Esophagus muscularis mucosa (tissue), 4 donors: ENCODE measurements around the gene PCP2. TPM values are rescaled to one million over a fixed set of nuclear protein-coding genes. Genes with fewer than 3 reads are reported as not detected.

Source experiments
- DNase-seq: peaks from one replicate; pipeline ENCODE4 v3.0.0-alpha.2; 2017; ENCODE audit errors: extremely low spot score
- H3K27ac ChIP-seq, 4 donors: fragments of 200-600 bp; sonication (generic); replicated peaks in 1 of 4; 1 replicate in 3 of 4; 2 replicates in 1 of 4; pipeline ENCODE4 v1.5.1; 2016 to 2019; ENCODE audit warnings: mild to moderate bottlenecking in 1 of 4
- H3K27me3 ChIP-seq, 4 donors: fragments of 200-600 bp; sonication (generic); one replicate each; pipeline versions ENCODE4 v1.5.1 to v1.6.0; 2016 to 2019
- H3K36me3 ChIP-seq, 4 donors: fragments of 200-600 bp; sonication (generic); one replicate each; pipeline ENCODE4 v1.5.1; 2016 to 2019
- H3K4me1 ChIP-seq, 4 donors: fragments of 200-600 bp; sonication (generic); one replicate each; pipeline ENCODE4 v1.5.1; 2016 to 2019
- H3K4me3 ChIP-seq, 4 donors: fragments of 200-600 bp; sonication (generic); 1 replicate in 2 of 4; 2 replicates in 2 of 4; pipeline ENCODE4 v1.5.1; 2016 to 2019; ENCODE audit warnings: mild to moderate bottlenecking in 4 of 4, moderate library complexity in 1 of 4
- H3K9me3 ChIP-seq, 4 donors: fragments of 200-600 bp; sonication (generic); 1 replicate in 3 of 4; 2 replicates in 1 of 4; pipeline ENCODE4 v1.5.1; 2016 to 2019
- CTCF ChIP-seq, 3 experiments: fragments of 200-600 bp in 2 of 3; fragments of 450-650 bp in 1 of 3; sonication (generic) in 2 of 3; IDR thresholded peaks; one replicate each; pipeline ENCODE4 v1.5.1; 2017 to 2019; ENCODE audit warnings: antibody characterized with exemption in 3 of 3, mild to moderate bottlenecking in 2 of 3, moderate library complexity in 1 of 3
- EP300 ChIP-seq: sonication (generic); formaldehyde crosslinking; IDR thresholded peaks from one replicate; pipeline ENCODE4 v1.6.1; 2017; ENCODE audit warnings: antibody characterized with exemption
- POLR2A ChIP-seq: fragments of 450-650 bp; IDR thresholded peaks from one replicate; pipeline ENCODE4 v1.6.1; 2017; ENCODE audit warnings: antibody characterized with exemption, moderate library complexity, mild to moderate bottlenecking, low read depth
- POLR2AphosphoS5 ChIP-seq, 2 donors: sonication (generic); formaldehyde crosslinking; IDR thresholded peaks; one replicate each; pipeline ENCODE4 v1.6.1; 2017; ENCODE audit warnings: antibody characterized with exemption in 2 of 2
- WGBS: methylation state at CpG from one replicate; pipeline ENCODE4 v1.1.5; 2018; 5-methylcytosine and 5-hydroxymethylcytosine counted together
- intact Hi-C: fragments of 100-400 bp; cut with DNase I; formaldehyde crosslinking; loops from one replicate; pipeline ENCODE4 v1.15.1; 2023
- total RNA-seq, 4 donors: library from RNA; depleted of rRNA; stranded (reverse); fragments of >200 nt; gene quantifications; one replicate each; pipeline versions ENCODE4 v1.1.0 to v1.2.1, GENCODE V29; 2016

The PCP2 gene
- total RNA-seq, 4 donors from 2014 or later = not detected

- intact Hi-C loops = no loop called here
- 68% methylated on average over 8 of the region's 8 CpGs for WGBS
- Histone ChIP-seq H3K9me3 (no peaks in the 10 kb centered on the region), H3K36me3 (no peaks in the 10 kb centered on the region), H3K4me1 (peaks cover 0 to 8% (median 6%) of the 10 kb centered on the region in 4 donors), H3K27me3 (peaks cover 0 to 31% (median 0%) of the 10 kb centered on the region in 4 donors), H3K4me3 (no peak overlapping the region), H3K27ac (no peak overlapping the region)
- TF ChIP-seq POLR2A (no peak), POLR2AphosphoS5 (IDR thresholded peaks at IDR 0.05) (no peak), EP300 (no peak), CTCF (IDR thresholded peaks at IDR 0.05) (no peak)
- DNase-seq = no peak
Observed at GRCh38 chr19:7655581-7655980, 22.1 kb upstream of the PCP2 start.

GRCh38 chr19:7654401-7654800 lies 20.9 kb upstream of the PCP2 start:
- H3K27me3 ChIP-seq = peaks cover 0 to 31% (median 0%) of the 10 kb centered on the region in 4 donors
- H3K27ac ChIP-seq = no peak overlapping the region
- 54% methylated on average over 7 of the region's 8 CpGs for WGBS
- TF ChIP-seq EP300 (no peak), POLR2A (no peak), POLR2AphosphoS5 (IDR thresholded peaks at IDR 0.05) (no peak)
- intact Hi-C loops = no loop called here
- DNase-seq = no peak
- H3K9me3 ChIP-seq = no peaks in the 10 kb centered on the region
- H3K36me3 ChIP-seq = no peaks in the 10 kb centered on the region
- H3K4me3 ChIP-seq = no peak overlapping the region
- H3K4me1 ChIP-seq = peaks cover 0 to 8% (median 6%) of the 10 kb centered on the region in 4 donors

GRCh38 chr19:7652061-7652641 lies 18.6 kb upstream of the PCP2 start:
- Histone ChIP-seq H3K27me3 (peaks cover 0 to 44% (median 0%) of the 10 kb centered on the region in 4 donors), H3K9me3 (no peaks in the 10 kb centered on the region), H3K4me3 (peak overlapping the region; percentile 25 to 39 (median 28)), H3K27ac (no peak overlapping the region), H3K36me3 (no peaks in the 10 kb centered on the region), H3K4me1 (peaks cover 0 to 8% (median 6%) of the 10 kb centered on the region in 4 donors)
- TF ChIP-seq CTCF (IDR thresholded peaks at IDR 0.05) = peak in 2 of 3 experiments; percentile 95 to 98
- TF ChIP-seq POLR2AphosphoS5 (IDR thresholded peaks at IDR 0.05) = peak in 1 of 2 donors; percentile 56
- TF ChIP-seq EP300 = no peak
- TF ChIP-seq POLR2A = no peak
- DNase-seq = peak; percentile 97
- intact Hi-C loops = loop anchor here (1.0 to 2.0 kb wide), 2 partner anchors 29 to 145 kb away; no protein-coding TSS in a partner anchor
- 6% methylated on average over 28 of the region's 28 CpGs for WGBS

- Histone ChIP-seq H3K4me1 (peaks cover 0 to 8% (median 6%) of the 10 kb centered on the region in 4 donors), H3K27me3 (peaks cover 0 to 62% (median under 1%) of the 10 kb centered on the region in 4 donors), H3K27ac (no peak overlapping the region), H3K4me3 (no peak overlapping the region), H3K36me3 (no peaks in the 10 kb centered on the region), H3K9me3 (no peaks in the 10 kb centered on the region)
- DNase-seq = no peak
- intact Hi-C loops = no loop called here
- TF ChIP-seq POLR2AphosphoS5 (IDR thresholded peaks at IDR 0.05) (no peak), POLR2A (no peak), CTCF (IDR thresholded peaks at IDR 0.05) (no peak), EP300 (no peak)
- 38% methylated on average over 2 of the region's 2 CpGs for WGBS
Observed at GRCh38 chr19:7650148-7650547, 16.6 kb upstream of the PCP2 start.

GRCh38 chr19:7648265-7649014 lies 14.9 kb upstream of the PCP2 start:
- no peak overlapping the region for H3K4me3 ChIP-seq
- no peak overlapping the region for H3K27ac ChIP-seq
- peaks cover 0 to 8% (median 6%) of the 10 kb centered on the region in 4 donors for H3K4me1 ChIP-seq
- 82% methylated on average over 11 of the region's 15 CpGs for WGBS
- peaks cover 0 to 77% (median 2%) of the 10 kb centered on the region in 4 donors for H3K27me3 ChIP-seq
- no peak for DNase-seq
- no peaks in the 10 kb centered on the region for H3K9me3 ChIP-seq
- H3K36me3 ChIP-seq = no peaks in the 10 kb centered on the region
- TF ChIP-seq POLR2AphosphoS5 (IDR thresholded peaks at IDR 0.05) (no peak), POLR2A (no peak), EP300 (no peak), CTCF (IDR thresholded peaks at IDR 0.05) (no peak)
- intact Hi-C loops = no loop called here
